HCT116 (cell line): ENCODE results near the gene ABCA6. TPM values are rescaled to one million over a fixed set of nuclear protein-coding genes. Genes with fewer than 3 reads are reported as not detected.

Experiments
- ATAC-seq: fragments of 200-7000 bp; cut with Tn5 transposase; 2 replicates; pipeline ENCODE4 v1.9.1; 2020; ENCODE audit warnings: mild to moderate bottlenecking, moderate library complexity
- BruUV-seq: library from RNA; stranded (reverse); fragments of 400-500 nt; replicated peaks from 2 replicates; lab custom pipeline; 2021; lab: Mats Ljungman, UMichigan
- CTCF ChIA-PET: fragments of 300-600 bp; sonication (Branson Sonifier 250); formaldehyde crosslinking; loops from one replicate; lab custom pipeline; 2021; ENCODE audit warnings: antibody characterized with exemption; lab: Charles Lee
- POLR2A ChIA-PET: fragments of 300-600, 350-600 bp; sonication (Branson Sonifier 250); formaldehyde crosslinking; loops from one replicate; lab custom pipeline; 2021; ENCODE audit warnings: antibody characterized with exemption; lab: Charles Lee
- RAD21 ChIA-PET, 2 experiments: fragments of 300-600 bp; sonication (Branson Sonifier 250); formaldehyde crosslinking; loops; one replicate each; lab custom pipeline; 2023; ENCODE audit warnings: low total read pairs in 2 of 2; ENCODE audit not compliant: uncharacterized antibody in 2 of 2, unreplicated experiment in 2 of 2, low non-redundant PET in 1 of 2; lab: Charles Lee
- DNase-seq: peaks from one replicate; pipeline ENCODE4 v3.0.0-alpha.2; 2010; ENCODE audit warnings: low read depth, low spot score
- H2AFZ ChIP-seq: fragments of 200-600 bp; shearing (Covaris generic), sonication (generic); 2 replicates; pipeline ENCODE4 v1.6.1; 2017; ENCODE audit warnings: low read depth, mixed run types, mixed read lengths, antibody characterized with exemption, low read length; ENCODE audit not compliant: poor library complexity, severe bottlenecking
- H3K27ac ChIP-seq: 2 replicates; pipeline ENCODE4 v1.5.1; 2012; ENCODE audit warnings: low read depth, low read length
- H3K27me3 ChIP-seq: fragments of 200-600 bp; sonication (generic); 2 replicates; pipeline ENCODE4 v1.6.1; 2016; ENCODE audit warnings: mixed run types, low read length, mixed read lengths; ENCODE audit not compliant: insufficient read depth
- H3K36me3 ChIP-seq, 2 experiments: fragments of 200-500 bp in 1 of 2; fragments of 200-600 bp in 1 of 2; sonication (Bioruptor generic) in 1 of 2; sonication (generic) in 1 of 2; 2 replicates each; pipeline versions ENCODE4 v1.5.1 to v1.6.1; 2014 to 2016; ENCODE audit warnings: low read length in 2 of 2, inconsistent platforms in 1 of 2, mixed read lengths in 1 of 2, mixed run types in 1 of 2; ENCODE audit not compliant: insufficient read depth in 2 of 2, control insufficient read depth in 1 of 2
- H3K4me1 ChIP-seq, 2 experiments: fragments of 200-600 bp in 1 of 2; sonication (generic) in 1 of 2; 2 replicates each; pipeline versions ENCODE4 v1.5.1 to v1.6.1; 2012 to 2017; ENCODE audit warnings: low read length in 2 of 2, inconsistent platforms in 1 of 2, mild to moderate bottlenecking in 1 of 2, mixed read lengths in 1 of 2, mixed run types in 1 of 2, moderate library complexity in 1 of 2; ENCODE audit not compliant: insufficient read depth in 2 of 2, control insufficient read depth in 1 of 2
- H3K4me2 ChIP-seq: fragments of 200-600 bp; sonication (generic); 2 replicates; pipeline ENCODE4 v1.6.1; 2017; ENCODE audit warnings: mixed run types, low read length, mixed read lengths
- H3K4me3 ChIP-seq, 2 experiments: fragments of 200-600 bp in 1 of 2; sonication (generic) in 1 of 2; replicated peaks in 1 of 2; 2 replicates each; pipeline ENCODE4 v1.5.1; 2011 to 2016; ENCODE audit warnings: low read length in 2 of 2, control low read depth in 1 of 2, low read depth in 1 of 2, mild to moderate bottlenecking in 1 of 2, mixed read lengths in 1 of 2, mixed run types in 1 of 2
- H3K79me2 ChIP-seq: fragments of 200-600 bp; sonication (generic); 2 replicates; pipeline ENCODE4 v1.6.1; 2017; ENCODE audit warnings: mild to moderate bottlenecking, mixed run types, low read length, moderate library complexity, mixed read lengths; ENCODE audit not compliant: insufficient read depth
- H3K9ac ChIP-seq: fragments of 200-600 bp; sonication (generic); 2 replicates; pipeline ENCODE4 v1.6.1; 2016; ENCODE audit warnings: low read length, mixed read lengths
- H3K9me2 ChIP-seq: fragments of 200-600 bp; sonication (generic), shearing (Covaris generic); 2 replicates; pipeline ENCODE4 v1.6.1; 2017; ENCODE audit warnings: mixed run types, mild to moderate bottlenecking, moderate library complexity; ENCODE audit not compliant: insufficient read depth
- H3K9me3 ChIP-seq, 2 experiments: fragments of 200-500 bp in 1 of 2; fragments of 200-600 bp in 1 of 2; sonication (Bioruptor generic) in 1 of 2; sonication (generic) in 1 of 2; 2 replicates each; pipeline ENCODE4 v1.6.1; 2014 to 2017; ENCODE audit warnings: low read length in 2 of 2, mixed read lengths in 2 of 2, inconsistent platforms in 1 of 2, low read depth in 1 of 2, mild to moderate bottlenecking in 1 of 2, mixed run types in 1 of 2, moderate library complexity in 1 of 2; ENCODE audit not compliant: control insufficient read depth in 1 of 2, insufficient read depth in 1 of 2
- H4K20me1 ChIP-seq: fragments of 200-600 bp; sonication (generic), shearing (Covaris generic); 2 replicates; pipeline ENCODE4 v1.6.1; 2017; ENCODE audit warnings: mixed run types, mild to moderate bottlenecking, moderate library complexity; ENCODE audit not compliant: insufficient read depth
- CBX3 ChIP-seq: IDR thresholded peaks from 2 replicates; pipeline ENCODE4 v1.6.1; 2012; ENCODE audit warnings: low read depth
- CEBPB ChIP-seq: IDR thresholded peaks from 2 replicates; pipeline ENCODE4 v1.6.1; 2012; ENCODE audit warnings: low read depth
- CTCF ChIP-seq, 3 experiments: fragments of 200-600 bp in 1 of 3; sonication (generic) in 1 of 3; IDR thresholded peaks in 2 of 3; conservative IDR thresholded peaks in 1 of 3; 2 replicates each; pipeline ENCODE4 v1.5.1; 2012 to 2017; ENCODE audit warnings: low read depth in 2 of 3, low read length in 2 of 3, antibody characterized with exemption in 1 of 3, borderline replicate concordance in 1 of 3, control low read depth in 1 of 3, mild to moderate bottlenecking in 1 of 3, mixed read lengths in 1 of 3, mixed run types in 1 of 3, moderate library complexity in 1 of 3; ENCODE audit not compliant: insufficient read depth in 1 of 3
- EGR1 ChIP-seq: IDR thresholded peaks from 2 replicates; pipeline ENCODE4 v1.6.1; 2012; ENCODE audit warnings: low read depth
- EZH2 ChIP-seq: fragments of 200-600 bp; sonication (generic); IDR thresholded peaks from 2 replicates; pipeline ENCODE4 v1.6.1; 2017; ENCODE audit warnings: antibody characterized with exemption, mixed run types
- EZH2phosphoT487 ChIP-seq: fragments of 200-600 bp; IDR thresholded peaks from 2 replicates; pipeline ENCODE4 v1.6.1; 2018; ENCODE audit warnings: antibody characterized with exemption, borderline replicate concordance
- POLR2A ChIP-seq: IDR thresholded peaks from 2 replicates; pipeline ENCODE4 v1.7.0; 2011; ENCODE audit warnings: borderline replicate concordance; ENCODE audit not compliant: insufficient read depth, insufficient read length; ENCODE audit errors: extremely low read depth
- POLR2AphosphoS5 ChIP-seq: IDR thresholded peaks from 2 replicates; pipeline ENCODE4 v1.6.1; 2011; ENCODE audit warnings: mild to moderate bottlenecking, low read depth, low read length, moderate library complexity
- RAD21 ChIP-seq: IDR thresholded peaks from 2 replicates; pipeline ENCODE4 v1.6.1; 2012; ENCODE audit warnings: low read depth, mild to moderate bottlenecking
- SIN3A ChIP-seq: IDR thresholded peaks from 2 replicates; pipeline ENCODE4 v1.6.1; 2012; ENCODE audit warnings: low read depth
- TCF7L2 ChIP-seq: IDR thresholded peaks from 2 replicates; pipeline ENCODE4 v1.7.0; 2011; ENCODE audit warnings: borderline replicate concordance, inconsistent platforms; ENCODE audit not compliant: insufficient read depth, insufficient read length; ENCODE audit errors: extremely low read depth
- ZBTB33 ChIP-seq: IDR thresholded peaks from 2 replicates; pipeline ENCODE4 v1.6.1; 2011; ENCODE audit warnings: mild to moderate bottlenecking, low read length, moderate library complexity; ENCODE audit not compliant: insufficient replicate concordance; ENCODE audit errors: extremely low read depth
- ZFX ChIP-seq: fragments of 450-650 bp; IDR thresholded peaks from 2 replicates; pipeline ENCODE4 v1.6.1; 2017
- ZNF274 ChIP-seq: fragments of 200-500 bp; sonication (Bioruptor generic); IDR thresholded peaks from 2 replicates; pipeline ENCODE4 v1.6.1; 2014; ENCODE audit warnings: mild to moderate bottlenecking, low read depth, low read length, inconsistent platforms
- intact Hi-C: fragments of 100-400 bp; cut with micrococcal nuclease; formaldehyde crosslinking; loops from 2 replicates; pipeline ENCODE4 v1.10.0; 2022
- total RNA-seq: library from RNA; stranded (reverse); gene quantifications from one replicate; pipeline ENCODE4 v1.2.1, GENCODE V29; 2021; ENCODE audit not compliant: unreplicated experiment

The ABCA6 gene
- total RNA-seq, 1 experiment from 2014 or later = 0.44 TPM

- TF ChIP-seq ZBTB33 (no peak), TCF7L2 (no peak)
- TF ChIP-seq, all 23 proteins: peak for 0
These were observed 76.6 kb downstream of the ABCA6 start (continued) for GRCh38 chr17:69065113-69065512.

- ATAC-seq = no peak
These were observed 77.2 kb downstream of the ABCA6 start for GRCh38 chr17:69064476-69064875.

GRCh38 chr17:69064001-69064400 is 77.7 kb downstream of the ABCA6 start:
- Histone ChIP-seq H3K9me3 (no peaks in the 10 kb centered on the region), H3K4me2 (no peak overlapping the region), H3K9ac (no peak overlapping the region), H2AFZ (no peak overlapping the region), H3K27me3 (no peaks in the 10 kb centered on the region), H3K9me2 (no peaks in the 10 kb centered on the region), H4K20me1 (no peaks in the 10 kb centered on the region), H3K4me3 (no peak overlapping the region), H3K27ac (no peak overlapping the region), H3K4me1 (no peaks in the 10 kb centered on the region), H3K36me3 (no peaks in the 10 kb centered on the region), H3K79me2 (no peaks in the 10 kb centered on the region)
- ChIA-PET CTCF (no interaction called here), POLR2A (no interaction called here), RAD21 (no interaction called here)
- no peak for DNase-seq
- intact Hi-C loops = no loop called here
- ATAC-seq = no peak
- BruUV-seq = no TSS peak
- TF ChIP-seq EGR1 (no peak), ZNF274 (no peak), CEBPB (no peak), EZH2phosphoT487 (no peak), SIN3A (no peak), POLR2AphosphoS5 (no peak), ZBTB33 (no peak), CTCF (IDR thresholded peaks at IDR 0.05 in 2 of 3, conservative IDR thresholded peaks at IDR 0.05 in 1 of 3; ENCODE audit: borderline replicate concordance in 1 of 3, insufficient read depth in 1 of 3, low read depth in 2 of 3, low read length in 2 of 3) (no peak)

More at GRCh38 chr17:69064476-69064875, 77.2 kb downstream of the ABCA6 start:
- ChIA-PET CTCF (no interaction called here), POLR2A (no interaction called here), RAD21 (no interaction called here)
- no peaks in the 10 kb centered on the region for H3K27me3 ChIP-seq
- H3K9me3 ChIP-seq = no peaks in the 10 kb centered on the region
- no peak overlapping the region for H3K9ac ChIP-seq
- TF ChIP-seq RAD21 (no peak), EZH2 (no peak), ZFX (no peak), POLR2A (no peak), ZNF274 (no peak), CBX3 (no peak), EGR1 (no peak)
- H3K4me3 ChIP-seq = no peak overlapping the region
- intact Hi-C loops = no loop called here
- H3K36me3 ChIP-seq = no peaks in the 10 kb centered on the region
- no peaks in the 10 kb centered on the region for H3K4me1 ChIP-seq
- no peaks in the 10 kb centered on the region for H4K20me1 ChIP-seq
- H2AFZ ChIP-seq = no peak overlapping the region
- no peak overlapping the region for H3K4me2 ChIP-seq
- H3K9me2 ChIP-seq = no peaks in the 10 kb centered on the region
- no peak overlapping the region for H3K27ac ChIP-seq
- H3K79me2 ChIP-seq = no peaks in the 10 kb centered on the region
- BruUV-seq = no TSS peak
- DNase-seq = no peak
